ENCODE results near the gene RERE.
"Not testable (repeated sequence)": the region's sequence is repeated elsewhere in the genome, so short reads cannot be mapped to it uniquely, and the experiment has no call there.

Gene RERE

GRCh38 chr1:8380310-8380709 is 437.1 kb downstream of the RERE start:
- DNase-seq (ENCODE audit: low read depth), result not testable (repeated sequence)

- DNase-seq (ENCODE audit: low read depth), result no peak
These were observed 437.8 kb downstream of the RERE start for GRCh38 chr1:8379513-8380186.

DNA sequence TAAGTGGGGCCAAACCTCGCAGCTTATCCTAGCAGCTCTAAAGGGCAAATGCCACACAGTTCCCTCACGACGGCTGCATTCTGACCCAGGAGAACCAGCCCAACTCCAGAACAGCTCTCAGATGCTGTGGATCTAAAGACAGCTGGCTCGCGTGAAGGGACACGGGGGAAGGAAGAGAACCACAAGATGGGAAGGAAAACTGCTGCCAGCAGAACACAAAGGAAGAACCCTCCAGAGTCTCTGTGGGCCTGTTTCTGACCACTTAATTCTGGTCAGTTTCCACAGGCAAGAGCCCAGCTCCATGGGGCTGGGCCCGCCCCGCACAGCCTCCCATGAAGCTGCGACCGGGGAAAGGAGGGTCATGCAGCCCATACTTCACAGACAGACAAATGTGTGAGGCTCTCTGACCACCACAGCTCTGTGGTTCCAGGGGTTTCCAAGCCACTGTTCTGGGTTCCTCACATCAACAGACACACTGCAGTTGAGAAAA is 438.4 kb downstream of the RERE start:
- no peak for DNase-seq (ENCODE audit: low read depth)

GRCh38 chr1:8378178-8378577 is 439.3 kb downstream of the RERE start:
- DNase-seq (ENCODE audit: low read depth), result peak; percentile 62

DNA sequence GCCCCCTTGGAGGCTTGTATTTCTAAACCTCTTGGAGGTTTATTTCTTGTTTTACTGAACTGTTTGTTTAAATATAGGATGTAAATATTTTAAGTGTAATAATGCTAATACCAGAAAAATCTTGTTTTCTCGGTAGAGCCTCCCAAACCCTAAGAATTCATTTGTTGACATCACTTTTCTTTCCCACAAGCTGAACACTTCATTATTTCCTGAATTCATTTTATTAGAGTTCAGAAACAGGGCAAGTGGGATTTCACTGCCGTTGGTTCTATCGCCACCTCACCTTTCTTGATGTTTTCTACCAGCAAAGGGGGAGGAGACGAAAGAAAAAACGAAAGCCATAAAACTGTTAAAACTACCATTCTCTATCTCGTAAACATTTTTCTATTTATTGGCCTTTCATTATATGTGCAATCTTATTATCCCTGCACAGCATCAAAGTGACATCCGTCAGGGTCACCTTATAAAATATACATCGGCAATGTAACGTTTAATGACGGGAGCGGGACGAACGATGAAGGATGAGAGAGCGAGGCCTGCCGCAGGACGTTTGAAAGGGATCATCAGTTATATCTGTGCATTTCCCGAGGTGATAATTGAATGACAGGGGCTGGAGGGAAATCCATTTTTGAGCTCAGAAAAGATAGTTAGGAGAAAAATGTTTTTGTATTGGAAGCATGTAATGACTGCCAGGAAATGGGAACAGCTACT is 440.0 kb downstream of the RERE start:
- no peak for DNase-seq (ENCODE audit: low read depth)

GRCh38 chr1:8376358-8376840 is 441.0 kb downstream of the RERE start:
- no peak for DNase-seq (ENCODE audit: low read depth)

DNA sequence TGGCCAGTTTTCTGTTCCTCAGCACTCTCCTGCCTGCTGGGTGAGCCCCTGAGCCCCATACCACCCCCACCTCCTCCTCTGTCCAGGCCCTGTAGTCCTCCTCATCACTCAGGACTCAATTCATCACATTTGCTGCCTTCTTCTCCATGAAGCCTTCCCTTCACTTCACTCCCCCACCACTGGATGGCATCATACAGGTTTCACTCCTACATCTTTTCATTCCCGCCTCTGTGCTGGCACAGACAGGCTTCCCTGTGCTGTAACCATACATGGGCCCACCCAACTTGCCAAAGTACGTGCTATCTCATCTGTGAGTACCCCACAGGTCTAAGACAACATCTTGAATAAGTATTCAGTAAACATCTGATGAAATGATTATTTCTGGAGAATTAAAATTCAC is 442.6 kb downstream of the RERE start:
- DNase-seq (ENCODE audit: low read depth), result peak; percentile 48

GRCh38 chr1:8374356-8374755 is 443.1 kb downstream of the RERE start:
- DNase-seq (ENCODE audit: low read depth), result peak; percentile 40

DNA sequence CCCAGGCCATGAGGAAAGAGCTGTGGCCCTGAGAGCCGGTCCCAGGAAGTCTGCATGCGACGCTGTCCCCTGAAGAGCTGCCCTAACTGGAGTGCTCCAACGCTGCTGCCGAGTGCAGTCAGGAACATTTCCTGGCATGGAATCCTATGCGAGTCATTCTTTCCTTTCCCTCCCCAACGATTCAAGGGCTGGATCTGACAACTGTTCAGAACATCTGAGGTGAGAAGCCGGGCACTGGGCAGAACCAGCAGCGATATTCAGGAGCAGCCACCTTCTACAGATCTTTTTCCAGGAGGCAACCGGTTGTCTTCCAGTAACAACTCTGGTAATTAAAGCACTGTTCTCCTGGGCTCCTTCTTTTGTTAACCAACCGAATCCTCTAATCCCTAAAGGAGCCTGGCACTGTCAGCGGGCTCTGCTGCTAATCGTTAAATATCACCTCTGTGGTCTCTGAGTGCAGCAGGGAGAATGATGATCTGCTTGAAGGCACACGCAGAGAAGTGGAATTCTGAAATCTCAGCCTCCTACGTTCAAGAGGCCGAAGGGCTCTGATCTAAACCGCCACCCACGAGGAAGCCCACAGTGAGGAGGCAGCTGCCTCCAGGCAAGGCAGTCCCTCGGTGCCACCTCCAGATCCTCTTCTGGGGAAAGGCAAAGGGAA is 443.7 kb downstream of the RERE start:
- DNase-seq (ENCODE audit: low read depth), result peak; percentile 83

- DNase-seq (ENCODE audit: low read depth), result no peak
These were observed 444.3 kb downstream of the RERE start for GRCh38 chr1:8373125-8373524.

DNA sequence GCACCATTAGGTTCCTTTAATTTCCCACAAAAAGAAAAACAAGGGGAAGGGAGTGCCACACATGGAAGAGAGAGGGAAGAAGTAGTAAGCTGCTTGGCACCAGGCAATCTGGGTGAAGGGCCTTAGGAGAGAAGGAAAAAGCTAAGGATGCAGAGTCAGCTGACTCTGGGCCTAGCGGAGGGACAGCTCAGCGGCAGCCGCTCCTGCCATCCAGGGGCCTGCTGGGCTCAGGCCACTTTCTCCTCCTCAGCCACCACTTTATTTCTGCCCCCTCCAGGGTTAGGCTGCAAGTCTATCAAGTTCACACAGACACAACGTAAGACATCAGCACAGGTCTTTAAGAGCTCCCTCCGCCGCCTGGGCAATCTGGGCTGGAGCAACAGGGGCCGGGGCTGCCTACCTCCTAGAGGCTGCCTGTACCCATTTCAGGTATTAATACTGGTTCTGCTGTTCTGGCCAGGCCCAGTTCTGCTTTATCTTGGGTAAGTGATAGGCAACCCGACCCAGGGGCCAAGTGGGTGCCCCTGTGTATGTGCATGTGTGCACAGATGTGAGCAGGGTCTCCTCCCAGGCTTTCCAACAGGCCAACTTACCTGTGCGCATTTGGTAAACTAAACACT is 446.0 kb downstream of the RERE start:
- no peak for DNase-seq (ENCODE audit: low read depth)

- DNase-seq (ENCODE audit: low read depth), result no peak
These were observed 446.5 kb downstream of the RERE start for GRCh38 chr1:8370905-8371315.

DNA sequence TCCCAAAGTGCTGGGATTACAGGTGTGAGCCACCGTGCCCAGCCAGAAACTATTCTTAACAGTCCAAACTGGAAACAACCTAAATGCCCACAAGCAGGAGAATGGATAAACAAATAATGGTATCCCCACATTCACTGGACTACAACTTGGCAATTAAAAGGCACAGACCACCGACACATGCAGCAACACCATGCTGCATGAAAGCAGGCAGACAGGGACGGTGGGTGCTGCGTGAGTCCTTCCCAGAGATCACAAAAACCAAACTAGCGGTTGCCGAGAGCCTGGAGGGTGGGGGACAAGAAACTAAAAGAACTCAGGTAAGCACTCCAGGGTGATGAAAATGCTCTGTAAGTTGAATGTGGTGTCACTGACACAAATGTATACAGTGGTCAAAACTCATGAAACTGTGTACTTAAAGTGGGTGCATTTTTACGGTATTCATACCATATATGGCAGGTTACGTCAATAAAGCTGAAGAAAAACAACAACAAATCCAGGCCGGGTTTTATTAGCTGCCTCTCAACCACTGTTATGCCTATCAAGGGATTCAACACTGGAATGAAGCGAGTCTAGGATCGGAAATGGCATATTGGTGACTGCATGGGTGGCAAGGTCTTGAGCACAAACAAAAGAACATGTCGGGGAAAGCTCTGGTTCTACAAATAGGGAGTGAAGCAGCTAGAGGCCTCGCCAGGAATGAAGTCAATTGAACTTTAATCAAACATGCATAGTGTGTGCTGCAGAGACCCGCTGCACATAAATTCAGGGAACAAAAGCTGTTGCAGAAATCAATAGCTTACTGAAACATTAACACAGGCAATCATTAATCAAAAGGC is 447.2 kb downstream of the RERE start:
- DNase-seq (ENCODE audit: low read depth), result no peak

DNA sequence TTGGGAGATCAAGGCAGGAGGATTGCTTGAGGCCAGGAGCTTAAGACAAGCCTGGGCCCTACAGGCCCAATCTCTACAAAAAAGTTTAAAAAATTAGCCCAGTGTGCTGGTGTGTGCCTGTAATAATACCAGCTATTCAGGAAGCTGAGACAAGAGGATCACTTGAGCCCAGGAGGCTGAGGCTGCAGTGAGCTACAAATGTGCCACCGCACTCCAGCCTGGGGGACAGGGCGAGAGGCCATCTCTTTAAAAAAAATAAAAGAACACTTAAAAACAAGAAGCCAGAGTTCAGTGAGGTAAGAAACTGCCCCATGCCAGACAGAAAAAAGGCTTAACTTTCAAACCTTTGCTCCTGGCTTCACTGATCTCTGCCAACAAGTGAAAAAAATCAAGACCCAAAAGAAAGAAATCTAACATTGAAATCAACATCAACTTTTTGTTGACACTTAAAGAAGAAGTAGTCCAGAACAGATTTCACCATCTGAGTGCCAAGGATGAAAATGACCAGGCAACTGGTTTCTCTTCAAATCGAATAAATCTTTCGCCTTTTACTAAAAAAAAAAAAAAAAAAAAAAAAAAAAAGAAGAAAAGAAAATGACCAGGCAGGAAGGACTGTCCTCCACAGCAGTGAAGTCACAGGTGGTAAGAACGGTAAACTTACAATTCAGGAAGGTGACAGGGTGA is 448.3 kb downstream of the RERE start:
- no peak for DNase-seq (ENCODE audit: low read depth)

GRCh38 chr1:8367571-8368194 is 449.8 kb downstream of the RERE start:
- DNase-seq (ENCODE audit: low read depth), result no peak

GRCh38 chr1:8365661-8366362 is 451.6 kb downstream of the RERE start:
- DNase-seq (ENCODE audit: low read depth), result no peak

- no peak for DNase-seq (ENCODE audit: low read depth)
These were observed 452.7 kb downstream of the RERE start for GRCh38 chr1:8364528-8365442.

- no peak for DNase-seq (ENCODE audit: low read depth)
These were observed 453.6 kb downstream of the RERE start for GRCh38 chr1:8363767-8364301.
